Neuronal stem cell (in vitro differentiated cells): ENCODE results near the gene ZSCAN12.

Source experiments
- DNase-seq: peaks from one replicate; pipeline ENCODE4 v3.0.0-alpha.2; 2013; ENCODE audit warnings: low spot score
- H2AFZ ChIP-seq: one replicate; pipeline ENCODE4 v1.6.1; 2013; ENCODE audit warnings: mild to moderate bottlenecking, low read length, inconsistent platforms
- H2AK5ac ChIP-seq: 2 replicates; pipeline ENCODE4 v1.6.1; 2013; ENCODE audit warnings: low read depth, mild to moderate bottlenecking, inconsistent platforms, low read length, moderate library complexity, mixed read lengths
- H2BK120ac ChIP-seq: 2 replicates; pipeline ENCODE4 v1.6.1; 2013; ENCODE audit warnings: low read depth, mild to moderate bottlenecking, inconsistent platforms, low read length, moderate library complexity, mixed read lengths
- H2BK12ac ChIP-seq: one replicate; pipeline ENCODE4 v1.6.1; 2013; ENCODE audit warnings: low read length, inconsistent platforms
- H2BK15ac ChIP-seq: 2 replicates; pipeline ENCODE4 v1.6.1; 2013; ENCODE audit warnings: mild to moderate bottlenecking, low read length, inconsistent platforms, mixed read lengths
- H2BK5ac ChIP-seq: one replicate; pipeline ENCODE4 v1.6.1; 2013; ENCODE audit warnings: inconsistent platforms, mild to moderate bottlenecking, low read length, moderate library complexity
- H3K14ac ChIP-seq: one replicate; pipeline ENCODE4 v1.6.1; 2013; ENCODE audit warnings: low read length, inconsistent platforms
- H3K18ac ChIP-seq: 2 replicates; pipeline ENCODE4 v1.6.1; 2013; ENCODE audit warnings: low read length, inconsistent platforms
- H3K23ac ChIP-seq: 2 replicates; pipeline ENCODE4 v1.6.1; 2013; ENCODE audit warnings: low read depth, mild to moderate bottlenecking, mixed read lengths, low read length, inconsistent platforms; ENCODE audit not compliant: poor library complexity
- H3K27ac ChIP-seq: replicated peaks from 3 replicates; pipeline ENCODE4 v1.5.1; 2013; ENCODE audit warnings: low read length, inconsistent platforms
- H3K27me3 ChIP-seq, 3 experiments: 2 replicates each; pipeline ENCODE4 v1.6.1; 2013; ENCODE audit warnings: low read length in 3 of 3, mild to moderate bottlenecking in 2 of 3, inconsistent platforms in 1 of 3, low read depth in 1 of 3, mixed read lengths in 1 of 3, moderate library complexity in 1 of 3; ENCODE audit not compliant: control insufficient read depth in 3 of 3, insufficient read depth in 3 of 3
- H3K36me3 ChIP-seq, 2 donors: replicated peaks in 1 of 2; 2 replicates each; pipeline ENCODE4 v1.6.1; 2013; ENCODE audit warnings: low read length in 2 of 2; ENCODE audit not compliant: control insufficient read depth in 2 of 2, insufficient read depth in 2 of 2
- H3K4ac ChIP-seq: 2 replicates; pipeline ENCODE4 v1.6.1; 2013; ENCODE audit warnings: inconsistent platforms, mild to moderate bottlenecking, low read length, moderate library complexity
- H3K4me1 ChIP-seq, 2 donors: 1 replicate in 1 of 2; 2 replicates in 1 of 2; pipeline ENCODE4 v1.6.1; 2013; ENCODE audit warnings: low read length in 2 of 2, low read depth in 1 of 2; ENCODE audit not compliant: control insufficient read depth in 2 of 2, insufficient read depth in 1 of 2
- H3K4me2 ChIP-seq: one replicate; pipeline ENCODE4 v1.6.1; 2013; ENCODE audit warnings: mild to moderate bottlenecking, low read length, inconsistent platforms; ENCODE audit not compliant: insufficient read depth, poor library complexity, severe bottlenecking
- H3K4me3 ChIP-seq, 2 donors: 2 replicates each; pipeline ENCODE4 v1.5.1; 2013; ENCODE audit warnings: low read length in 2 of 2, mild to moderate bottlenecking in 2 of 2, inconsistent platforms in 1 of 2, moderate library complexity in 1 of 2
- H3K79me1 ChIP-seq: one replicate; pipeline ENCODE4 v1.6.1; 2013; ENCODE audit warnings: low read depth, mild to moderate bottlenecking, inconsistent platforms, low read length, moderate library complexity
- H3K9ac ChIP-seq: one replicate; pipeline ENCODE4 v1.6.1; 2013; ENCODE audit warnings: mild to moderate bottlenecking, low read depth, low read length, inconsistent platforms; ENCODE audit not compliant: poor library complexity
- H3K9me3 ChIP-seq, 2 donors: replicated peaks in 1 of 2; 2 replicates each; pipeline versions ENCODE3 to v1.6.1; 2013; ENCODE audit warnings: low read length in 2 of 2, mild to moderate bottlenecking in 2 of 2, inconsistent platforms in 1 of 2, low read depth in 1 of 2, mixed read lengths in 1 of 2, moderate library complexity in 1 of 2; ENCODE audit not compliant: control insufficient read depth in 2 of 2, insufficient read depth in 1 of 2
- H4K8ac ChIP-seq: one replicate; pipeline ENCODE4 v1.6.1; 2013; ENCODE audit warnings: low read depth, mild to moderate bottlenecking, inconsistent platforms, low read length, moderate library complexity
- H4K91ac ChIP-seq: one replicate; pipeline ENCODE4 v1.6.1; 2013; ENCODE audit warnings: low read length, low read depth, mild to moderate bottlenecking, inconsistent platforms; ENCODE audit not compliant: poor library complexity
- WGBS, 2 donors: extraction: QIAGEN DNeasy Blood & Tissue Kit; methylation state at CpG; one replicate each; pipeline ENCODE4 v1.1.7; 2013; ENCODE audit warnings: missing lambda C conversion rate in 2 of 2, mixed read lengths in 1 of 2; ENCODE audit not compliant: insufficient read length in 2 of 2, insufficient replicate concordance in 1 of 2; ENCODE audit errors: extremely low coverage in 2 of 2; 5-methylcytosine and 5-hydroxymethylcytosine counted together

ZSCAN12 gene

DNA sequence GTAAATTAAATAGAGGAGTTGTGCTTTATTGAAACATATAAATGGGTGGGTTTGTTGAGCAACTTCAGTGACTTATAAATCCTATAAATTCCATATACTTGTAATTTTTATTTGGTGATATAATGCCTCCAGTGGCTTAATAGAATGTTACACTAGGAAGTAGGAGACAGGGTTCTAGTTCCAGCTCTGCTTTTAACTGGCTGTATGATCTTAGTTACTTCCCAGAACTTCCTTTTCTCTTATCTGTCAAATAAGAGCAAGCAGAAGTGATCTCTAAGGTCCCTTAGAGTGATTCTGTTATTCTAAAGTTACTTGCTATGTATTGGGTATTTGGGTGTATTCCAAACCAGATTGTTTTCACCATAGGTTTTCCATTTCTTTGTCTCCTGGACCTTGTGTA is 33.6 kb upstream of the ZSCAN12 start:
- Histone ChIP-seq H3K14ac (no peak overlapping the region), H3K79me1 (no peaks in the 10 kb centered on the region), H4K91ac (no peak overlapping the region), H2BK12ac (no peak overlapping the region), H3K27me3 (no peaks in the 10 kb centered on the region), H3K4ac (no peak overlapping the region), H3K4me2 (no peak overlapping the region), H2AFZ (no peak overlapping the region), H3K9ac (no peak overlapping the region), H2BK5ac (no peak overlapping the region), H4K8ac (no peak overlapping the region), H3K23ac (no peak overlapping the region), H2BK15ac (no peak overlapping the region), H3K36me3 (peaks cover 19 to 77% of the 10 kb centered on the region in 2 donors), H3K4me3 (no peak overlapping the region), H3K9me3 (no peaks in the 10 kb centered on the region), H3K4me1 (no peaks in the 10 kb centered on the region), H3K27ac (no peak overlapping the region), H2AK5ac (no peak overlapping the region), H2BK120ac (no peak overlapping the region), H3K18ac (no peak overlapping the region)
- DNase-seq: no peak

DNA sequence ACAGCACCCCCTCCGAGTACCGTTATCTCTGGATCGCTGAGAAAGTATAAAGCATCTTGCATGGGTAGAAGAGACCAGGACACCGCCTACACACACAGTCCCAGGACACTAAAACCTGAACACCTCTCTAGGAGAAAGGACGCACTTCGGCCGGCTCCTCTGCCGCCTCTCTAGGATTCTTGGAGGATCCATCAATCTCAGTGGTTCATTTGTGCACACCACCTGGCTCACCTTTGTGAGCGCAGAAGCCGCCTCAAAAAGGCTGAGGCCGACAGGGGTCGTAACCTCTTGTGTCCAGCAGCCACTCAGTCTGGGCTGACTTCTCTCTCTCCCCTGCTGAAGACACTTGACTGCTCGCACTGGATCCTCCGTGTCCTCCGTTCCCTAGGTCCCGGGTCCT is 30.2 kb upstream of the ZSCAN12 start:
- no peak overlapping the region for H4K91ac ChIP-seq
- peaks cover 15 to 83% of the 10 kb centered on the region in 2 donors for H3K36me3 ChIP-seq
- no peak overlapping the region for H4K8ac ChIP-seq
- H3K79me1 ChIP-seq: no peaks in the 10 kb centered on the region
- no peak overlapping the region for H2BK120ac ChIP-seq
- no peak overlapping the region for H3K27ac ChIP-seq
- H2AFZ ChIP-seq: no peak overlapping the region
- H3K4me3 ChIP-seq: no peak overlapping the region
- no peaks in the 10 kb centered on the region for H3K4me1 ChIP-seq
- H2BK15ac ChIP-seq: no peak overlapping the region
- no peaks in the 10 kb centered on the region for H3K27me3 ChIP-seq
- H3K9me3 ChIP-seq: peaks cover 2 to 11% of the 10 kb centered on the region in 2 donors
- H2BK12ac ChIP-seq: no peak overlapping the region
- no peak overlapping the region for H3K4ac ChIP-seq
- WGBS, 2 donors: no CpG with 5 or more reads among the region's 16 CpGs
- DNase-seq: no peak
- no peak overlapping the region for H3K9ac ChIP-seq
- H3K4me2 ChIP-seq: no peak overlapping the region
- H3K14ac ChIP-seq: no peak overlapping the region
- H3K23ac ChIP-seq: no peak overlapping the region
- no peak overlapping the region for H3K18ac ChIP-seq
- H2AK5ac ChIP-seq: no peak overlapping the region
- no peak overlapping the region for H2BK5ac ChIP-seq

DNA sequence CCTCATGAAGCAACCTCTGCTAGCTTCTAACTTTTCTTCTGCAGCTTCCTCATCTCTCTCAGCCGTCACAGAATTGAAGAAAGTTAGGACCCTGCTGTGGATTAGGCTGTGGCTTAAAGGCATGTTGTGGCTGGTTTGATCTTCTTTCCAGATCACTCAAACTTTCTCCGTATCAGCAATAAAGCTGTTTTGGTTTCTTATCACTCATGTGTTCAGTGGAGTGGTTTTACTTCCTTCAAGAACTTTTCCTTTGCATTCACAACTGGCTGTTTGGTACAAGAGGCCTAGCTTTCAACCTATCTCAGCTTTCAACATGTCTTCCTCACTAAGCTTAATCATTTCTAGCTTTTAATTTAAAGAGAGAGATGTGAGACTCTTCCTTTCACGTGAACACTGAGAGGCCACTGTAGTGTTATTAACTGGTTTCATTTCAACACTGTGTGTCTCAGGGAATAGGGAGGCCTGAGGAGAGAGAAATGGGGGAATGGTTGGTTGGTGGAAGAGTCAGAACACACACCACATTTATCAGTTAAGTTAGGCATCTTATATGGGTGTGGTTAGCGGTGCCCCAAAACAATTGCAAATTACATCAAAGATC is 26.5 kb upstream of the ZSCAN12 start:
- no peak overlapping the region for H3K9ac ChIP-seq
- no peak overlapping the region for H3K4me3 ChIP-seq
- H4K91ac ChIP-seq: no peak overlapping the region
- no peak overlapping the region for H2AFZ ChIP-seq
- H2AK5ac ChIP-seq: no peak overlapping the region
- no peaks in the 10 kb centered on the region for H3K79me1 ChIP-seq
- H3K14ac ChIP-seq: no peak overlapping the region
- H3K4ac ChIP-seq: no peak overlapping the region
- H3K36me3 ChIP-seq: peaks cover 18 to 82% of the 10 kb centered on the region in 2 donors
- no peaks in the 10 kb centered on the region for H3K27me3 ChIP-seq
- H2BK15ac ChIP-seq: no peak overlapping the region
- H2BK12ac ChIP-seq: no peak overlapping the region
- H3K23ac ChIP-seq: no peak overlapping the region
- DNase-seq: no peak
- H3K4me2 ChIP-seq: no peak overlapping the region
- no peak overlapping the region for H2BK120ac ChIP-seq
- peaks cover 2 to 15% of the 10 kb centered on the region in 2 donors for H3K9me3 ChIP-seq
- no peaks in the 10 kb centered on the region for H3K4me1 ChIP-seq
- H2BK5ac ChIP-seq: no peak overlapping the region
- WGBS, 2 donors: no CpG with 5 or more reads among the region's 4 CpGs
- H4K8ac ChIP-seq: no peak overlapping the region
- H3K27ac ChIP-seq: no peak overlapping the region
- no peak overlapping the region for H3K18ac ChIP-seq

DNA sequence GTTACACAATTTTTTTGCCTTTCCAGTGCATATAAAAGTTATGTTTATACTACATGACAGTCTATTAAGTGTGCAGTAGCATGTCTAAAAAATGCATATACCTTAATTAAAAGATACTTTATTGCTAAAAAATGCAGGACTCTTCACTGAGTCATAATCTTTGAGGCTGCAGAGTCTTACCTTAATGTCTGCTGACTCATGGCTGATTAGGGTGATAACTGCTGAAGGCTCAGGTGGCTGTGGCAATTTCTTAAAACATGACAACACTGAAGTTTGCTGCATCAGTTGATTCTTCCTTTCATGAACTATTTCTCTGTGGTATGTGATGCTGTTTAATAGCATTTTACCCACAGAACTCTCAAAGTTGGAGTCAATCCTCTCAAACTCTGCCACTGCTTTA is 24.6 kb upstream of the ZSCAN12 start:
- Histone ChIP-seq H3K4me2 (no peak overlapping the region), H3K4me3 (no peak overlapping the region), H3K23ac (no peak overlapping the region), H2AK5ac (no peak overlapping the region), H2BK15ac (no peak overlapping the region), H3K14ac (no peak overlapping the region), H3K4ac (no peak overlapping the region), H3K18ac (no peak overlapping the region), H2BK120ac (no peak overlapping the region), H2BK5ac (no peak overlapping the region), H3K36me3 (peaks cover 13 to 81% of the 10 kb centered on the region in 2 donors), H3K4me1 (no peaks in the 10 kb centered on the region), H2AFZ (no peak overlapping the region), H3K27me3 (no peaks in the 10 kb centered on the region), H4K8ac (no peak overlapping the region), H3K9ac (no peak overlapping the region), H3K27ac (no peak overlapping the region), H2BK12ac (no peak overlapping the region), H3K9me3 (peaks cover 2 to 15% of the 10 kb centered on the region in 2 donors), H3K79me1 (no peaks in the 10 kb centered on the region), H4K91ac (no peak overlapping the region)
- DNase-seq: no peak
